Astrocyte of the hippocampus (primary cell): ENCODE results near the gene FBXO10.
"Not testable (repeated sequence)": the region's sequence is repeated elsewhere in the genome, so short reads cannot be mapped to it uniquely, and the experiment has no call there.

Source experiments
- DNase-seq: peaks from one replicate; pipeline ENCODE4 v3.0.0; 2011; ENCODE audit warnings: low read depth, low spot score

Gene FBXO10

DNA sequence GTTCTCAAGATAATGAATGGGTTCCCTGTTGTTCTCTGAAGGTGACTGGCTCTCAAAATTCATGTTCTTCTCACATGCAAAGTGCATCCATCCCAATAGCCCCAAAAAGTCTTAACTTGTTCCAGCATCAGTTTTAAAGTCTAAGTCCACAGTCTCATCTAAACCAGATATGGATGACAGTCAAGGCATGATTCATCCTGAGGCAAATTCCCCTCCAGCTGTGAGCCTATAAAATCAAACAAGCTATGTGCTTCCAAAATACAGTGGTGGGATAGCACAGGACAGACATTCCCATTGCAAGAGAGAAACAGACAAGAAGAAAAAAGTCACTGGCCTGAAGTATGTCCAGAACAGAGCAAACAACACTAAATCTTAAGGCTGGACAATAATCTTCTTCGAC lies 25.4 kb downstream of the FBXO10 start:
- peak; percentile 13 for DNase-seq

DNA sequence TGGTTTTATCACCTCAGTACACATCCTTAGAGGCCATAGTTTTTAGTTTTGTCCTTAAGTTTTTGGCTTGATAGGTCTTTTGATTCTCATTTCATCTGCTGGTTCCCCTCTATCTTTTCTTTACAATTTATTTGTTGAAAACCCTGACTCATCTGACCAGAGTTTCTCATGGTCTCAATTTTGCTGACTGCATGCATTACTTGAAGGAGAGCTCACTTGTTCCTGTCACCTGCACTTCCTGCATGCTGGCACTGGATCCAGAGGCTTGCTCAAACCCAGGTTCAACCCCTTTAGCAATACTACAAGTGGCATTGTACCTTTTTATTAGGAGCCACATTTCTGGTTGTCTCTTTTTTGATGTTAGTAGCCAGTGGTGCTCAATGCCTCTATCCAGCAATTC lies 26.7 kb downstream of the FBXO10 start:
- DNase-seq = peak; percentile 7

DNA sequence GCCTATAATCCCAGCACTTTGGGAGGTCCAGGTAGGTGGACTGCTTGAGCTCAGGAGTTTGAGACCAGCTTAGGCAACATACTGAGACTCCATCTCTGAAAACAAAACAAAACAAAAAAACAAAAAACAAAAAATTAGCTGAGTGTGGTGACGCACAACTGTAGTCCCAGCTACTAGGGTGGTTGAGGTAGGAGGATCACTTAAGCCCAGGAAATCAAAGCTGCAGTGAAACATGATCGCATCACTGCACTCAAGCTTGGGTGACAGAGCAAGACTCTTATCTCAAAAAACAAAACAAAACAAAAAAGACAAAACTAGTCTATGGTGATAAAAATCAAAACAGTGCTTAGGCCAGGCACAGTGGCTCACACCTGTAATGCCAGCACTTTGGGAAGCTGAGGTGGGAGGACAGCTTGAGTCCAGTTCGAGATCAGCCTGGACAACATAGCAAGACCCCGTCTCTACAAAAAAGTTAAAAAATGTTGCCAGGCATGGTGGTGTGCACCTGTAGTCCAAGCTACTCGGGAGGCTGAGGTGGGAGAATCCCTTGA lies 28.8 kb downstream of the FBXO10 start:
- DNase-seq = no peak

DNA sequence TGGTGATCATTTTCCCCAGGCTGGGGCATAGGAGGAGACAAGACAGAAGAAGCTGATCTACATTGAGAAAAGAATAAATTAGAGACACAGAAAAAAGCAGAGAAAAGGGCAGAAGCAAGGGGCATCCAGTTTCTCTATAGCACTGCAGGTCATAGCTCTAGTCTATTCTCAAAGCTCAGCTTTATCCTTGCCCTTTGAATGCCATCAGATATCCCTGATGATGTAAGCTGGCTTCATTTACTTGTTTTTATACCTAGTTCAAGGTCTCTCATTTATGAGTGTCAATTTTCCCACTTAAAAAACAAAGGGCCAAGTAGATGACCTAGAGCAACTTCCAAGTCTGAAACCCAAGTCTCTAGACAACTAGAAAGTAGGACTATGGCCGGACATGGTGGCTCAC lies 32.7 kb downstream of the FBXO10 start:
- no peak for DNase-seq

DNA sequence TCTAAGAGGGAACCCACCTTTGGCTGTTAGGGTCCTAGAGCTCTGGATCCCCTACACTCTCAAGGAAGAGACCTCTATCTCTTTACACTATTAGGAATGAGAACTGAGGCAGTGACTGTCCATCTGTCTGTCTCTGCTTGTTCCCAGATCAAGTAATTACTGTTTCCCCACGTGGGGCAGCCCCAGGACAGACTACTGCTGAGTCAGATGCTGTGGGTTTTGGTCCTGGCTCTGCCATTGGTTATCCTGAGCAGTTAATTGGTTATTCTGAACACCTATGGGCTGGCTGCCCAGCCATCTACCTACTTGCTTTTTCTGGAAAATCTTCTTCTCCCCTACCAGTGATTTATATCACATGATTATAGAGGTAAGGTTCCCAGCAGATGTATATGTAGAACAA lies 33.3 kb downstream of the FBXO10 start:
- peak; percentile 26 for DNase-seq

DNA sequence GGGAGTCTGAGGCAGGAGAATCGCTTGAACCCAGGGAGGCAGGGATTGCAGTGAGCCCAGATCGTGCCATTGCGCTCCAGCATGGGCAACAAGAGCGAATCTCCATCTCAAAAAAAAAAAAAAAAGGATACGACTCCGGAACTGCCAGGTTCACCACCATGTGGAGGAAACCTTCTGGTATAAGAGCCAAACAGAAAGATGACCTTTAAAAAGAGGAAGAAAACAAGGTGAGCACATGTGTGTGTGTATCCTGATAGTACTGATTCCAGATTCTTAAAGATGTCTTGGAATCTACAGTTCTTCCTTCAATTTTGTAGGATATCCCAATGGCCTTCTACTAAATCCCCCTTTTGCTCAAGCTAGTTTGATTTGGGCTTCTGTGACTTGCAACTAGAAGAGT lies 33.7 kb downstream of the FBXO10 start:
- DNase-seq = no peak

DNA sequence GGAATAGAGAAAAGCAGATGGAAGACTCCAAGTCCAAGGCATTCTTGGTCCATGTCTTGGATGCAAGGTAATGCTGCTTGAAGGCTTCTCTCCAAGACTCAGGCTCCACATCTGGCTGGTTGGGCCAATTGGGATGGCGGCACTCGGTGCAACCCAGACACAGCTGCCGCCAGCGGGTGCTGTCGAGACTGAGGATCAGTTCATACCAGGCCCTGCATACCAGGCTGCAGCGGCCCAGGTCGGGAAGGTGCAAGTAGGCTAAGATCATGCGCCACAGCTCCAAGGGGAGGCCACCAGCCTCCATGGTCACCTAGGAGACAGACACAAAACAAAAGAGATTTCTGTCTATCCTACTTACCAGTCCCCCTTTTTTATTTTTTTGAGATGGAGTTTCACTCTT lies 34.7 kb downstream of the FBXO10 start:
- no peak for DNase-seq

DNA sequence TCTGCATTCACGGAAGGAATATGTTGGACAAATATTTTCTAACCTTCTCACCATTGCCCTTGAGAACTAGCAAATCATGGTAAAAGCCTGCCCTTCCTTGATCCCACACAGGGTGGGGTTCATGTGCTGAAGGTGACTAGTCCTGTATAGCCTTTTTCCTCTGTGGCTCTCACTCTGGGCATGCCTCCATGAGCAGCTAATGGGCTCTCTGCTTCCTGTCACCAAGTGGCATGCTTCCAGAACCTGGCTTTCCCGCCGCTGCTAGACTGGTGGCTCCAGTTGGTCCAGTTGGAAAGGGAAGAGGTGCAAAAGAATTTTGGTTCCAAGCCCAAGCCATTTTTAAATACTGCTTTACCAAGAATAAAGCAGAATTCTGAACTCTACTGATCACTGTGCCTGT lies 35.5 kb downstream of the FBXO10 start:
- peak; percentile 7 for DNase-seq

DNA sequence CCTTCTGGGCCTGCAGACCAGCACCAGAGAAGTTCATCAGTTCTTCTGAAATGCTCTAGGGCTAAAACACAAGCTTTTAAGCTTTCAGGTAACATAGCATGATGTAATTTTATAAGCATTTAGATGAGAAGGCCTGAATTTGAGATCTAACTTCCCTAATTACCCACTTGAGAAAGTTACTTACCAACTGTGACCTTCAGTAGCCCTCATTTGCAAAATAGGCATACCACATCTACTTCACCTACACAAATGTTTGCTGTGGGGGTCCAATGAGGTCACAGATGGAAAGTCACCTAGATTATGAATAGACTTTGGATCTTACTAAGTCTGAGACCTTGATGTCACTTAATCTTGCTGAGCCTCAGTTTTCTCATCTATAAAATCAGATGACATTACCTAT lies 36.5 kb downstream of the FBXO10 start:
- no peak for DNase-seq

DNA sequence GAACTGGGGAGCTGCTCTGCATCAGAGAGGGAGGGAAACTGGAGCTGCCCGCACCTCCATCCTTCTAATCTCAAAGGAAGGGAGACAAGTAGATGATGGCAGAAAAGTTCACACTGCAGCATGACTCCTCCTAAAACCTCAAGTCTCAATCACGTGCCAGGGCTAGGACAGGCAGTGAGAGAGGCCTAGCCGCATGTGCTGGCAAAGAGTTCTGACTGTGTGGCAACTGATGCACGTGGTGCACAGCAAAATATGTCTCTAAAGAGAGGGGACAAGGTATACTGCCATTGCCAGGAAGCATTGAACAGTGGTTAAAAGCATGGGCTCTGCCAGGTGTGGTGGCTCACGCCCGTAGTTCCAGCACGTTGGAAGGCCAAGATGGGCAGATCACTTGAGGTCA lies 38.1 kb downstream of the FBXO10 start:
- DNase-seq = no peak

DNA sequence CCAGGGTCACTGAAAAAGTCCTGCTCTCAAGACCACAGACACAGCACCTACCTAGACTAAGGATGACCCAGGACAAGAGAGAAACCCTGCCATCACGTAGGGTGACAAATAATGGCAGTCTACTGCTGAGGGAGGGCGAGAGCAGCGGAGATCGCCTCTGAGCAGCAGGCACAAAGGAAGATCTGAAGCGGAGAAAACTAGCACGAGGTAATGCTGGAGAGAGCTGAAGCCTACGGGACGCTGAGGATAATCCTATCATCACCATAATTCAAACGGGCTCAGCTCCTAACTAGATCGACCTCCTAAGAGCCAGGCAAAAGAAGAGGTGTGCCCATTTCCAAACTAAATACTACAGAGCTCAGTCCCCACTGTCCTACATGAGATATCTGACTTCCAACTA lies 41.3 kb downstream of the FBXO10 start:
- no peak for DNase-seq

DNA sequence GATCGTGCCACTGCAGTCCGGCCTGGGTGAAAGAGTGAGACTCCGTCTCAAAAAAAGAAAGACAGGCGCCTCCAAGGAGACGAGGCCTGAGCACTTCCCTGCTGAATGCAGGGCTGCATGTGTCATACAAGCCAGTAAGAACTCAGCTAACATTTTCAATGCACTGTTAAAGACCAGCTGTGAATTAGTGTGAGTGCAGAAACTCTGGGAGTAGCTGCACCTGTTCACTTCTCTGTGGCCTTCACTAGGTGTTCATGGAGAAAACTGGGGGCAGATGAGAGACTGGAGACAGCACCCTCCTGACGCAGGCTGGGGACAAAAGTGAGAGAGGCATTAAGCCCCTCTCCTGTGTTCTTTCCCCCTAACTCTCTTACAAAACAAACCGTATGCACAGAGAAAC lies 41.8 kb downstream of the FBXO10 start:
- no peak for DNase-seq

DNA sequence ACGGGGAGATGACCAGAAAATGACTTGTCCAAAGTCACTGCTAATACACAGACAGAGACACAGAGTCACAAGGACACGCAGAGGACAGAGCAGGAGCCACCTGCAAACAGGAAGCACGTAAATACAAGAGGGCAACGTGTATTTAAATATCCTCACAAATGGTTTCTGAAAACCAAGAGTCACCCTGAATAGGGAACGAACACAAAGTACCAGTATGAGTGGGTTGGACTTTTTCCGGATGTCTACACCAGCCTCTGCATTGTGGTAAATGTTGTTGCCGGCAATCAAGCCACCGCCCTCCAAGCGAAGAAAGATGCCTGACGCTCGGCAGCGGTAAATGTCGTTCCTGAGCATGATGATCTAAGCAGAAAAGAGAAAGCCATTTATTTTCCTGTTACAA lies 44.5 kb downstream of the FBXO10 start:
- DNase-seq = no peak

DNA sequence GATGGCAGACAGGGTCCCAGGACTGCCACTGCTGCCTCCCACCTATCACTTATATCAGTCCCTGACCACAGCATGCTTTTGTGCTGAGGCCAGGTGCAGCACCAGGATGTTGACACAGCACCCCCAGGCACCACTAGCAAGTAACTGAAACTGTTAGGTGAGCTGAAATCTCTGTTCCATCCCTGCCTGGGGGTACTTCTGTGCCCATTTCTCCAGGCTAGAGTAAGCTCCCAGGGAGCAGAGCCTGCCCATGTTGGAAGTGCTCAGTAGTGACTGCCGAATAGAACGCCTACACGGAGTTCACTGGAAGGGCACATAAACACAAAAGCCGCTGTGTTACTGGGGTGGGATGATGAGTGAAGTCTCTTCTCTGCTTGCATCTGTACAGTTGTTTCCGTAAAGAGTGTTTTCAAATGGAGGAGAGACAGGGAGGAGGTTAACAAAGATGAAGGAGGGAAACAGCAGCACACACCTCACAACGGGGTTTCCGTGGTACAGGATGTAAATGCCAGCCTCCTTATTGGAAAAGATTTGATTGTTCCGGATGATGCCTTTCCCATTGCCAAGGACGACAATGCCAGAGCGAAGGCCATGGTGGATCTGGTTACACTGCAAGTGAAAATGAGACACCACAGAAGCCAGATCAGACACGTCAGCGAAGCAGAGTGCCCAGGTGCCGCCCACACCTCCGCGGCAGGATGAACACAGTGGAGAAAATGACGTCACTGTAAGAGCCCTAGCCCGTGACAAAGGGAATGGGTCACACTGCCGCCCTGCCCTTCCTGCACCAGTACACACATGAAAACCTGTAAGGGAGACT lies 47.3 kb downstream of the FBXO10 start:
- no peak for DNase-seq

DNA sequence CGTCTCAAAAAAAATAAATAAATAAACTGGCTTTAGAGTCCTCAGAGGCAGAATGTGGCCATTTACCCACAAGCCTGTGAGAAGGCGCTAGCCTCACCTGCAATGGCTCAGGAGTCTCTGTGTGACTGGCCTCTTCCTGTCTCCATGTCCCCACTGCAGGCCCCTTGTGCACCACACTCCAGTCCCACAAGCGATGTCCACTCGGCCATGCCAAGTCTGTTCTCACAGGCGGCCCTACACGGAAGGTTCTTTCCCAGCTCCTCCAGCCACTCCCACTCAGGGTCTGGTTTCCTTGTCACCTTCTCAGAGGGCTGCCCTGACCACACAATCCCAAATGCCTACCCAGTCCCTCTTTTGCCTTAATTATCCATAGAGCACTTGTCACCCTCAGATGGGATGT lies 52.3 kb downstream of the FBXO10 start:
- DNase-seq = no peak

DNA sequence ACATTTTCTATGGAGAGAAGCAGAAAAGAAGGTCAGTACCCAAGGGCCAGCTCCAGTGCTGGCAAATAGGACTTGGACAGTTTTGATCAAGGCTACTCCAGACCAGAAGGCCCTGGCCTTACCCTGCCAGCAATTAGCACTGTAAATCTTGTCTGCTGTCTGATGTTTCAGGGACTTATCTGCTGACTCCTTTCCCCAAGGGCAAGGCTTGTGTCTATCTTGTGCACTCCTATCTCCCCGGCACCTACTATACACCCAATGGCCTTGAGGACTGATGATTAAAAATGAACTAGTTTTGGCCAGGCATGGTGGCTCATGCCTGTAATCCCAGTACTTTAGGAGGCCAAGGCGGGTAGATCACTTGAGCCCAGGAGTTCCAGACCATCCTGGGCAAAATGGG lies 53.2 kb downstream of the FBXO10 start:
- DNase-seq = no peak

DNA sequence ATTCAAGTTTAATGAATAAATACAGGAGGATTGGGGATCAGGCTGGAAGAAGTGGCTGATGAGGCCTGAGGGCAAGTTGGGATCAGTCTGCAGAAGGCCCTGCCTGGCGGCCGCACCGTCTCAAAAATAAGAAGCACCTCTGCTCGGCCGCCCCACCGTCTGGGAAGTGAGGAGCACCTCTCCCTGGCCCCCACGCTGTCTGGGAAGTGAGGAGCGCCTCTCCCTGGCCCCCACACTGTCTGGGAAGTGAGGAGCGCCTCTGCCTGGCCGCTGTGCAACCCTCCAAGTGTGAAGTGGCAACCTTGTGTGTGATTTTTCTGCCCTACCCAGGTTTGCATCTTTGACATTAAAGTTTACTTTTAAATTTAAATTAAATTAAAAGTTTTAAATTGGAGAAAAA lies 55.1 kb downstream of the FBXO10 start:
- no peak for DNase-seq

DNA sequence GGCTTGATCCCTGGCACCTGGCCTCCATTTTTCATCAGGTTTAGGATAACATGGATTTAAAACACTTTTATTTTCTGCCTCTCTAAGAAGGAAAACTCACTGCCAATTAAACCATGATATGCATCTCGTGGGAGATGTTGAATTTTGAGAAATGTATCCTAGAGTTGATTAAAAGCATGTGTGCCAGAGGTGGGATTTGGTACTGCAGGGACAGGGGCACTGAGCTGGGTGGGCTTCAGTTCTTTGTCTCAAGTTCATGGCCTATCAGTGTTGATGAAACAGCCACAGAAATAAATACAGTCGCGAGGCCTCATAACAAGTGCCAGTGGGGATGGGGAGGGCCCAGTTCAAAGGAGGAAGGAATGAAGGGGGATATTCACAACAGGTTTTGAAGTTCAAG lies 55.5 kb downstream of the FBXO10 start:
- DNase-seq = no peak

DNA sequence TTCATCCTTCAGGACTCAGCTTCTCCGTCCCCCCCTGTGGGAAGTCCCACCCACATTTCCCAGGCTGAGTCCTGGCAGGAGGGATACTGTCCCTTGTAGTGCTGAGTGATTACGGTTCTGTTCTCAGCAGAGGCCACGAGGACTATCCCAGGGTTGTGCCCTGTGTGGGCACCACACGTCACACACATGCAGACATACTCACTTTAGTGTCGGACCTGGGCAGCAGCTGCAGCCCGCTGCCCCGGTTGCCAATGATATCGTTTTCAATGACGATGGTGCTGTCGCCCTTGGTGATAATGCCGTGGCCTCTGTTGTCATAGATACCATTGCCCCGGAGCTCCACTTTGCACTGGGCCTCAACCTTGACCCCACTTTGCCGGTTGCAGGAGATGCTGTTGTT lies 58.3 kb downstream of the FBXO10 start:
- no peak for DNase-seq

DNA sequence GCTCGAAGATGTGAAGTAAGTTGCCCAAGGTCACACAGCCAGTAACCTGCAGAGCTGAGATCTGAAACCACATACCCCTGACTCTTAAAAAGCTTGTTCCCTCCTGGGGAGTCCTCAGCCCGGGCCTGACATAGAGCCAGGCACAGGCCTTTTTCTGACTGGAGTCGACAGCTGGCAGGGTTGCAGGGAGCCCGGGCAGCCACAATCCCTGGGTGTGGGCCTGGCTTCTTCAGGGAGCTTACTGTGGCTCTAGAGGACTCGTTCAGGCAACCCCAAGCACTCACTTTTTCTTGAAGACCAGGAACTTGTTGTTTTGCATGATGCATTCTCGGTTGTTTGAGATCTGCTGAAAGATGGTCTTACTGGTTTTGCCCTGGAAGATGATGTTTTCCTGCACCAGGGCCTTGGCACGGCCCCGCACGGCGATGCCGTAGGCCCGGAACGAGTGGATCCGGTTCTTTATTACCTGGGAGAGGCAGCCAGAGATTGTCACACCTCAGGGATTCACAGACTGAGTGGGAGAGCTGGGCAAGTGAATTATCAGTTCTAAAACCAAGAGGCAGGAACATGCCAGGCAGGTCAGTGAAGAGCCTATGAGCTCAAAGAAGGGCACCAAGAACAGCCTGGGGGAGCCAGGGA lies 60.4 kb downstream of the FBXO10 start:
- no peak for DNase-seq

DNA sequence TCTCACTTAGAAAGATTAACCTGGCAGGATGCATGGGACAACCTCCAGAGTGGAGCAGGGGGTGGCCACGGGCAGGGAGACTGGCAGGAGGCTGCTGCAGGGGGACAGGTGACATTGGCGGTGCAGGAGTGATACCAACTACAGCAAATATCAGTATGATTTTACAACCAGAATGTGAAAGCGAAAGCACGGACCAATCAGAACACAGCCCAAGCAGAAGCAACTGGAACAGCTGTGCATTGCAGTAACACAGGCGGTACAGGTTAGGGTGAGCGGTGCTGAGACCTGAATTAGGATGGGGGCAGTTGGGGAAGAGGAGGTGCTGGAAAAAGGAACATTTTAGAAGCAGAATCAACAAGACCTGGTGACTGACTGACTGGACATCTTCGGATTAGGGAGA lies 61.2 kb downstream of the FBXO10 start:
- DNase-seq = no peak

DNA sequence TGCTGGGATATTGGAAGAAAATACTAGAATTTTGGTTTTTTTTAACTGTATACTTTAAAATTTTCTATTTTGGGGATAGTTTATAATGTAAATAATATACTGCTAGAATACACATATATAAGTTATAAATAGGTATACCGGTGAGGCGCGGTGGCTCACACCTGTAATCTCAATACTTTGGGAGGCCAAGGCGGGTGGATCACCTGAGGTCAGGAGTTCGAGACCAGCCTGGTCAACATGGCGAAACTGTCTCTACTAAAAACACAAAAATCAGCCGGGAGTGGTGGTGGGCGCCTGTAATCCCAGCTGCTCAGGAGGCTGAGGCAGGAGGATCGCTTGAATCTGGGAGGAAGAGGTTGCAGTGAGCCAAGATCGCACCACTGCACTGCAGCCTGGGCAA lies 61.8 kb downstream of the FBXO10 start:
- not testable (repeated sequence) for DNase-seq

DNA sequence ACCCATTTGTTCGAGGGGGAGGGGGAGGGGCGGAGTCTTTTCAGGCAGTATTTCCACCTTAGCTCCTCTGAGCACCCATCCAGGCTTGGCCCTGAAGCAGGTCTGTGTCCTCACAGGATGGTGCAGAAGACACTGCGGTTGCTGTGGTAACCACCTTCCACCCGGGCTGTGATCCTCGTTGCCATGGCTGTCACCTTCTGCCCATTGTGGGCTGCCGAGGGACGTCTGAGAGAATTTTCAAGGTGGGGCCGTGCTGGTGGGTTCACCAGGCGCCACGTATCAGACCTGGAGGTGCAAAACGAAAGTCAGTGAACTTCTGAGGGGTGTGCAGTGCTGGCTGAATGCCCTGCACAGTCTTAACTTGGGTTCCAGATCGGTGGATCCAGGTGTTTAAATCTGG lies 63.7 kb downstream of the FBXO10 start:
- no peak for DNase-seq
